Mesothelial cell of epicardium (in vitro differentiated cells): ENCODE data around the gene XYLB. TPM values are rescaled to one million over a fixed set of nuclear protein-coding genes. Genes with fewer than 3 reads are reported as not detected.

ENCODE experiments used
- DNase-seq, 2 experiments: peaks; one replicate each; pipeline ENCODE4 v3.0.0; 2021; ENCODE audit warnings: low spot score in 2 of 2; ENCODE audit not compliant: unreplicated experiment in 2 of 2
- H3K27ac Mint-ChIP-seq: 2 replicates; pipeline ENCODE4 v1.8.0; 2021; ENCODE audit warnings: mixed read lengths
- H3K27me3 Mint-ChIP-seq: 2 replicates; pipeline ENCODE4 v1.8.0; 2021; ENCODE audit warnings: low read depth, mixed read lengths
- H3K36me3 Mint-ChIP-seq: 2 replicates; pipeline ENCODE4 v1.8.0; 2021; ENCODE audit warnings: mixed read lengths
- H3K4me1 Mint-ChIP-seq: 2 replicates; pipeline ENCODE4 v1.8.0; 2021; ENCODE audit warnings: mixed read lengths
- H3K4me3 Mint-ChIP-seq: 2 replicates; pipeline ENCODE4 v1.8.0; 2021; ENCODE audit warnings: mild to moderate bottlenecking, moderate library complexity, mixed read lengths
- H3K9me3 Mint-ChIP-seq: 2 replicates; pipeline ENCODE4 v1.8.0; 2021; ENCODE audit warnings: mixed read lengths
- CTCF ChIP-seq: fragments of 200-600 bp; sonication (generic); IDR thresholded peaks from one replicate; pipeline ENCODE4 v1.5.0; 2021; ENCODE audit warnings: antibody characterized with exemption; ENCODE audit not compliant: unreplicated experiment
- total RNA-seq: library from RNA; stranded (reverse); gene quantifications from 3 replicates; pipeline ENCODE4 v1.2.1, GENCODE V29; 2021

Gene XYLB
- total RNA-seq, 1 donor from 2014 or later, result 5.5 TPM

GRCh38 chr3:38458796-38459498, 112.4 kb downstream of the XYLB start:
- H3K4me1 Mint-ChIP-seq, result peaks cover 49% of the 10 kb centered on the region

GRCh38 chr3:38459499-38460048, 113.0 kb downstream of the XYLB start:
- Mint-ChIP-seq H3K4me1 (peaks cover 49% of the 10 kb centered on the region), H3K27ac (no peak overlapping the region), H3K27me3 (no peaks in the 10 kb centered on the region), H3K36me3 (peaks cover 15% of the 10 kb centered on the region), H3K4me3 (no peak overlapping the region), H3K9me3 (peaks cover 20% of the 10 kb centered on the region)
- no peak for DNase-seq
- no peak for TF ChIP-seq CTCF

More at GRCh38 chr3:38458796-38459498, 112.4 kb downstream of the XYLB start:
- no peak for TF ChIP-seq CTCF
- H3K27me3 Mint-ChIP-seq, result no peaks in the 10 kb centered on the region
- H3K36me3 Mint-ChIP-seq, result peaks cover 9% of the 10 kb centered on the region
- peaks cover 14% of the 10 kb centered on the region for H3K9me3 Mint-ChIP-seq
- no peak overlapping the region for H3K4me3 Mint-ChIP-seq
- DNase-seq, result no peak
- H3K27ac Mint-ChIP-seq, result no peak overlapping the region

GRCh38 chr3:38460377-38461270, 114.0 kb downstream of the XYLB start:
- no peak for DNase-seq
- Mint-ChIP-seq H3K27me3 (no peaks in the 10 kb centered on the region), H3K9me3 (peaks cover 25% of the 10 kb centered on the region), H3K27ac (peak overlapping the region; percentile 1), H3K4me3 (no peak overlapping the region), H3K36me3 (peaks cover 19% of the 10 kb centered on the region), H3K4me1 (peaks cover 46% of the 10 kb centered on the region)
- TF ChIP-seq CTCF, result no peak

Other genes with a start within 250 kb of the XYLB start
- 52.7 to 57.7 TPM (median 53.2 TPM) in 3 replicates for gene ACAA1, start 209.7 kb upstream of the XYLB start, total RNA-seq
- 27.3 to 33.1 TPM (median 28.1 TPM) in 3 replicates for gene MYD88, start 208.1 kb upstream of the XYLB start, total RNA-seq
- gene OXSR1, start 181.2 kb upstream of the XYLB start, total RNA-seq, result 42.3 to 43.2 TPM (median 42.6 TPM) in 3 replicates
- gene SLC22A13, start 81.0 kb upstream of the XYLB start, total RNA-seq, result 0.34 to 0.85 TPM (median 0.75 TPM) in 3 replicates
- 0.20 to 0.22 TPM in 2 of 3 replicates, not detected in the other for gene SLC22A14, start 64.5 kb upstream of the XYLB start, total RNA-seq
- 45.5 to 50.4 TPM (median 49.9 TPM) in 3 replicates for gene ACVR2B, start 107.1 kb downstream of the XYLB start, total RNA-seq
- 17.4 to 19.5 TPM (median 18.6 TPM) in 3 replicates for gene EXOG, start 149.6 kb downstream of the XYLB start, total RNA-seq